Placental epithelial cell (primary cell): ENCODE data around the gene HYAL3. TPM values are rescaled to one million over a fixed set of nuclear protein-coding genes. Genes with fewer than 3 reads are reported as not detected.

Source experiments
- total RNA-seq: library from RNA; depleted of rRNA; stranded (reverse); fragments of >200 nt; gene quantifications from 2 replicates; pipeline ENCODE4 v1.2.3, GENCODE V29; 2012

Gene HYAL3, protein sequence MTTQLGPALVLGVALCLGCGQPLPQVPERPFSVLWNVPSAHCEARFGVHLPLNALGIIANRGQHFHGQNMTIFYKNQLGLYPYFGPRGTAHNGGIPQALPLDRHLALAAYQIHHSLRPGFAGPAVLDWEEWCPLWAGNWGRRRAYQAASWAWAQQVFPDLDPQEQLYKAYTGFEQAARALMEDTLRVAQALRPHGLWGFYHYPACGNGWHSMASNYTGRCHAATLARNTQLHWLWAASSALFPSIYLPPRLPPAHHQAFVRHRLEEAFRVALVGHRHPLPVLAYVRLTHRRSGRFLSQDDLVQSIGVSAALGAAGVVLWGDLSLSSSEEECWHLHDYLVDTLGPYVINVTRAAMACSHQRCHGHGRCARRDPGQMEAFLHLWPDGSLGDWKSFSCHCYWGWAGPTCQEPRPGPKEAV
- total RNA-seq: 5.9 and 12.1 TPM in 2 replicates

DNA sequence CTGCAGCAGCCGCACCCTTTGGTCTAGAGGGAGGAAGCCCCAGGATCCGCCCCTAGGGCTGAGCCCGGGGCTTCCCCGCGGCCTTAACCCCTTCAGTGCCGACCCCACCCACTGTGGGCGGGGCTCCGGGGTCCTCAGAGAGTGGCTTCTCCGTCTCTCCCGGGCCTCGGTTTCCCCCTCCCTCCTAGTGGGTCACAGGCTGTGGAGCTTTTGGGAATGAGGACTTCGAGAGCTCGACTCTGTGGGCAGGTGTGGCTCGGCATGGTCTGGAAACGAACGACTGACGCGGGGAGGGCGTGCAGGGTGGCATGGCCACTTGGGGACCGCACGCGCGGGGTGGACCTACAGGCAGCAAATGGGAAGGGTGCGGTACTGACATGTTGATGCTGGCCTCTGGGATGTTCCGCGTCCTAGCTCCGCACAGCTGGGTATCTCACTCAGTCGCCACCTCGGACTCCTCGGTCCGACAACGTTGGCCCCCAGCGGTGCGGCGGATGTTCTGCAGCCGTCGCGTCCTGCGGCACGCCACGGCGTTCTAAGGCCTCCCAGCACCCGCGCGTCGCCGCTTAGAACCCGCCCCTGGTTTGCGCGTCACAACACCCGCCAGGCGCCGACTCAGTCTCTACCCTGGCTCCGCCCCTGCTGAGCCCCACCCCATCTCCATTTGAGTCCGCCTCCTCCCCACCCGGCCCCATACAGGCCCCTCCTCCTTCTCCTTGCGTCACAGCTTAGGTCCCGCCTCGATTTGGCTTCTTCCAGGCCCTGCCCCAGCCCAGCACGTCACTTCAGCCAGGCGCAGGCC is at the start of gene HYAL3, which contains the start of gene NAA80:
Gene HYAL3, minus strand, starts transcription at position 570 of the 802 bp plus-strand sequence. CDS start 3,803 bp downstream, outside the sequence.
Gene NAA80, minus strand, starts transcription at position 570 of the 802 bp plus-strand sequence. CDS start 1,942 bp downstream, outside the sequence.

DNA sequence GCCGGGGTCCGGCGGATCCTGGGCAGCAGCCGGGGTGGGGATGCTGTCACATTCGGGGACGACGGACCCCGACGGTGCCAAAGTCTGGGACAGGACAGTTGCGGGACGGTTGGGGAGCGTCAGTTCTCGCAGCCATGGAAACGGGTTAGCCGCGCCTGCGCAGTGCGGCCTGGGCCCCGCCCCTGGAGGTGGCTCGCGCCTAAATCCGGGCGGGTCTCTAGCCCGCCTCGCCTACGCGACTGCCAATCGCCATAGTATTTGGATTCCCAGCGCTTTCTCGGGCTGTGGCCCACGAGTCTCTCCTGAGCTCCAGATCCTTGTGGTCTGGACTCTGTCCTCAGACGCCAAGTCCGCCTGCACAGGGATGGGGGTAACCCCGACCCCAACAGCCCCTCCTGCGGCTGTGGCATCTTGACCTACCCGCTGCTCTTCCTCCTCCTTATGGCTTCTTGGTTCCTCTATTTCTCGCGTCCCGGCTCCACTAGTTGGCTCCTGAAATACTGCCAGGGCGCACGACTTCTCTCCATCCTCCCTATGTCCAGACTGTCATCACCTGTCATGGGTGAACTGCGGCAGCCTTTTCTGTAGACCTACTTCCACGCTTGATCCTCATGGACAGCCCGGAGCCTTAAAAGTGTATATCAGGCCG is 46.5 kb upstream of the HYAL3 start, which contains the start of gene ZMYND10:
Gene ZMYND10, minus strand, starts transcription at position 147 of the 649 bp plus-strand sequence. CDS start 153 bp downstream, outside the sequence.

DNA sequence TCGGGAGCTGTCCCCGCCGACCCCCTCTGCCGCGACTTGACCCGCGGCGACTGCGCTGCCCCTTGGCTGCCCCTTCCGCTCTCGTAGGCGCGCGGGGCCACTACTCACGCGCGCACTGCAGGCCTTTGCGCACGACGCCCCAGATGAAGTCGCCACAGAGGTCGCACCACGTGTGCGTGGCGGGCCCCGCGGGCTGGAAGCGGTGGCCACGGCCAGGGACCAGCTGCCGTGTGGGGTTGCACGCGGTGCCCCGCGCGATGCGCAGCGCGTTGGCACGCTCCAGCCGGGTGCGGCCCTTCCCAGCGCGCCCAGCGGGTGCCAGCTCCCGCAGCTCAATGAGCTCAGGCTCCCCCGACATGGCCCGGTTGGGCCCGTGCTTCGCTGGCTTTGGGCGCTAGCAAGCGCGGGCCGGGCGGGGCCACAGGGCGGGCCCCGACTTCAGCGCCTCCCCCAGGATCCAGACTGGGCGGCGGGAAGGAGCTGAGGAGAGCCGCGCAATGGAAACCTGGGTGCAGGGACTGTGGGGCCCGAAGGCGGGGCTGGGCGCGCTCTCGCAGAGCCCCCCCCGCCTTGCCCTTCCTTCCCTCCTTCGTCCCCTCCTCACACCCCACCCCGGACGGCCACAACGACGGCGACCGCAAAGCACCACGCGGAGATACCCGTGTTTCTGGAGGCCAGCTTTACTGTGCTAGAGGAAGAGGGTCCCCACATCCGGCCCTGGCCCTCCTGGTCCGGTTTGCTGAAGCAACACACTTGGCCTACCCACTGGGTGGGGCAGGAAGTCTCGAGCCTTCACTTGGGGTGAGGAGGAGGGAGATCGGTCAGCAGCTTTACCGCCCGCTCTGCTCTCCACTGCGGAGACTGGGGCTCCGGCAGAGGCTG is 41.5 kb upstream of the HYAL3 start, which contains the start of gene RASSF1:
Gene RASSF1, minus strand, starts transcription at position 389 of the 882 bp plus-strand sequence. Its CDS starts 31 bp downstream, at position 358.

DNA sequence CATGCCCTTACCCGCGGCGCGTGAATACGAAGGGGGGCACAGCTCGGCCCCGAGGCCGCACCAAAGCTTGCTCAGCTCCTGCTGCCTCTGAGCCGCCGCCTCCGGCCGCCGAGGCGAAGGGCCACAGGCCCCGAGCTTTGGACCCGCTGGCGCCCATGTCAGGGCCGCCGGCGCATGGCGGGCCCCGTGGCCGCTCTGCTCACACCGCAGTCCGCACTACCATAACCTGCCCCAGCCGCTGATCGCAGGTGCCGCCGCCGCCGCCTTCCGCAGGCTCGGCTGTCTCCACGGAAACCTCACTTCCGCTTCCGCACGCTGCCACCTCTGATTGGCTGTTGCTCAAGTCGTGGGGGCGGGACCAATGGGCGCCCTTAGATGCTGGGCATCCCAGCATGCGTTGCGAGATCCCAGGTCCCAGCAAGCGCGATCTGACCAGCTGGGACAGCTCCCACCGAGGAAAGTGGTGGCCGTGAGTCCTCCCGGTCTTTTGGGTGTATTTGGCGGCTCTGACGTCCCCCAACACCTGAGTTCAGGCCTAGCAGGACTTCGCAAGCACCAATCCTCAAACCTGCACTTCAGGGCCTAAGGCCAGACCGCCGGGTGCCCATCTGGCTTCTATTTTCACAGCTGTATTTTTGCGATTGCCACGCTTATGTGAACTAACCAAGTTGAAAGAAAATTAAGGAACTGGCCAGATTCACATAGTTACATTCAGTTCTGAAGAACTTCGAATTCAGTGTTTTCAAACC is 28.9 kb upstream of the HYAL3 start, which contains the start of gene TUSC2:
Gene TUSC2, minus strand, starts transcription at position 281 of the 749 bp plus-strand sequence. Its CDS starts 124 bp downstream, at position 157.

DNA sequence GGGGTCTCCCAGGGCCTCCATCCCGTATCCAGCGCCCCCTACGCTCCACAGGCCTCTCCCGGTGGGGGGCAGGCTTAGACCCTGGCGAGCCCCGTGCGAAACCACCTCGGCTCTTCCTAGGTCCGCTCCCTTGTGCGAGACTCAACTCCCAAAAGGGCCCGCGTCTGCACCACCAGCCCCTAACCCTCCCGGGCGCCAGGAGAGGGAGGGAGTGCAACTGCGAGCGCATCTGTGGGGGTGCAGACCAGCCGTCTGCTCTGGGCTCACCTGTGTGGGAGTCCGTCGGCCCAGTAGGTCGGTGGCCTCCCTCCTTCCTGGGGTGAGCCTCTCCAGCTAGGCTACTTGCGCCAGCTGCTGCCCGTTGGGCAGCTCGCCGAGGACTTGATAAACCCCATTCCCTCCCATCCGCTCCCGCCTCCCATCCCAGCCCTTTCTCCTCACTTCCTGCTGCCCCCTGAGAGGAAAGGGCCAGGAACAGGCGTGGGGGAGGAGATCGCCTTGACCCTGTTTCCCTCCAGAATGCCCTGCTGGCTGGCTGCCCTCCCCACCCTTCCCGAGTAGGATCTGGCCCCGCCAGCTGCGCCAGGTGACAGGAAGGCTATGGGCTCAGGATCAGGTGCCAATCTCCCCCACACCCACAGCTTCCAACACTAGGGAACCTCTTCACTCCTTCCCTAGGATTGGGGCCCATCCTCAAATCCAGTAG is 23.3 kb upstream of the HYAL3 start, which contains the start of gene HYAL2:
Gene HYAL2, minus strand, starts transcription at position 360 of the 706 bp plus-strand sequence. CDS start 2,256 bp downstream, outside the sequence.

DNA sequence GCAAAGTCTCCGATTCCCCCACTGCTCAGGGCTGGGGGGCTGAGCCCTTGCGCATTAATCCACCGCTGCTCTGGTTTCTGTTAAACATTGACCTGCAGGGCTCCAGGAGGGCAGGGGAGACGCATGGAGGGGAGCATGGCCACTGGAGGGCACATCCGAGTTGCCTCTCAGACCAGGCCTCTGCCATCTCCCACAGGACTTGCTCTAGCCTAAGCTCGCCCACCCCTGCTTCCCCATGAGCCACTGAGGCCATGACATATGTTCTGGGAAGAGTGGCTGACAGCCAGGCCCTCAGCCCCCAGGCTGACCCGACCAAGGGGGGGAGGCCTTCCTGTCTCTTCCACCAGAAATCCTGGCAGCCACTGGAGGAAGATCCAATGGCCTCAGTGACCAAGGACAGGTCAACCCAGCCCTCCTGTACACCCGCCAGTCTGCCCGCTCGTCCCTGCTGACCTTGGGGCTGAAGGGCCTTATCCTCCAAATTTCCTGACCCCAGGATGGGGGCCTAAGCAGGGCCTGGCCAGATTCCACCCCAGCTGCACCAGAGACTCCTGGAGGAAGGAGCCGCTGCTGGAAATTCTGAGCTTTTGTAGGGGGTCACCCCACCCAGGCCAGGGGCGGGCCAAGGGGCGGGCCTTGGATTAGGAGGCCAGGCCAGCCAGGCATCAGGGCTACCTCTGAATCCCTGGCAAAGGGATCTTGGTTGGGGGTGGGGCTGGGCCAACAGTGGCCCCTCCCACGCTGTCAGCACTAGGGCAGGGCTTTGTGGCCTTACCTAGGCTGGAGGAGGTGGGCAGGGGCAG is 4.0 kb upstream of the HYAL3 start, which contains the start of gene HYAL1:
Gene HYAL1, minus strand, starts transcription at position 562 of the 803 bp plus-strand sequence. CDS start 618 bp downstream, outside the sequence.

DNA sequence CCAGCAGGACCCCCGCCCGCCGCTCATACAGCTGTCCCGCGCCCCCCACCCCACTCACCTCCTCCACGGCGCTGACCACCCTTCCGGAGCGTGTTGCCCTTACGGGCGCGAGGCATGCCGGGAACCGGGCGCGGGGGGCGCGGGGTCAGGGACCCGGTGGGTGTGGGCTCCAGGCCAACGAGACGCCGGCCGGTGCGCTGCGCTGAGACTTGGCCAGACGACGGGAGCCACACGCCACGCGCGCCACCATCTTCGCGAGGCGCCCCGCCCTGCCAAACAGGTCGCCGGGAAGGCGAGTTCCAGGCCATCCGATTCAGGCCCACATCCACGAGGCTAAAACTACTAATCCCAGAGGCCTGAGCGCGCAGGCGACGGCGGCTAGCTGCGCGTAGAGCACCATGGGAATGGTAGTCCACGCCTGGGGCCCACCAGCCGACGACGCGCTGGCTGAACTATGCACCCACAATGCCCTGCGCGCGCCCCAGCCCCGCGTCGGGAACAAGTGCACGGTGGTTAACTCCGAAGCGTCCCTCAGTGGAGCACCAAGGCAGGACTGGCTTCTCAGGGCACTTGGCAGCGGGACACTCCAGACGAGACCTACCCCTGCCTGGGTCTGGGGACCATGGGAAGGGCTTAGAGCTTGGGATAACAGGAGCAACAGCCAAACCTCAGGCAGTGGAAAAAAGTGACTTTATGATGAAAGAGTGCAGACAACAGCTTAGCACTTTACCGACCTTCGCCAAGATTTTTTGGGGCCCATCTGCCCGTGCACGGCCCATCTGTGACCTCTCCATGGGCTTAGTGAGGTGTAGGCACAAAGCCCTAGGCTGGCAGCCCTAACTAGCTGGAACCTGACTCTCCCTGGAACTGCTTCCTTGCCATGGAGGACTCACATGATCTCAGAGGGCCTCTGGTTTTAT is 6.8 kb downstream of the HYAL3 start, which contains the start of gene IFRD2:
Gene IFRD2, minus strand, starts transcription at position 271 of the 920 bp plus-strand sequence. Its CDS starts 155 bp downstream, at position 116.

DNA sequence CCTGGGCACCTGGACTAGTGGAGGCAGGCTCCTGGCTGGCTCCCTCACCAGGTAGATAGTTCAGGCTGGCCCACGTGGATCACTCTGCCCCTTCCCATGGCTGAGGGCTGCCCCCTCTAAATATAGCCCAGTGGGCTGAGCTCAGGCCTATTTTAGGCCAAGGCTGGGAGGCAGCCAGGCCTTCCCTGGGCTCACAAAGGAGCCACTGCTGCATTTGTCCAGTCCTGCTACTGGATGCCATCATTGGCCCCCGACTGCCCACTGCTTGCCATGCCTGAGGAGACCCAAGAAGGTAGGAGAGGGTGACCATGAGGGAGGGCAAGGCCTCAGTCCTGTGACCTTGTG is 20.4 kb downstream of the HYAL3 start, which contains the start of gene LSMEM2:
Gene LSMEM2, plus strand, starts transcription at position 208 of the 345 bp plus-strand sequence. Its CDS starts 27 bp downstream, at position 235.

DNA sequence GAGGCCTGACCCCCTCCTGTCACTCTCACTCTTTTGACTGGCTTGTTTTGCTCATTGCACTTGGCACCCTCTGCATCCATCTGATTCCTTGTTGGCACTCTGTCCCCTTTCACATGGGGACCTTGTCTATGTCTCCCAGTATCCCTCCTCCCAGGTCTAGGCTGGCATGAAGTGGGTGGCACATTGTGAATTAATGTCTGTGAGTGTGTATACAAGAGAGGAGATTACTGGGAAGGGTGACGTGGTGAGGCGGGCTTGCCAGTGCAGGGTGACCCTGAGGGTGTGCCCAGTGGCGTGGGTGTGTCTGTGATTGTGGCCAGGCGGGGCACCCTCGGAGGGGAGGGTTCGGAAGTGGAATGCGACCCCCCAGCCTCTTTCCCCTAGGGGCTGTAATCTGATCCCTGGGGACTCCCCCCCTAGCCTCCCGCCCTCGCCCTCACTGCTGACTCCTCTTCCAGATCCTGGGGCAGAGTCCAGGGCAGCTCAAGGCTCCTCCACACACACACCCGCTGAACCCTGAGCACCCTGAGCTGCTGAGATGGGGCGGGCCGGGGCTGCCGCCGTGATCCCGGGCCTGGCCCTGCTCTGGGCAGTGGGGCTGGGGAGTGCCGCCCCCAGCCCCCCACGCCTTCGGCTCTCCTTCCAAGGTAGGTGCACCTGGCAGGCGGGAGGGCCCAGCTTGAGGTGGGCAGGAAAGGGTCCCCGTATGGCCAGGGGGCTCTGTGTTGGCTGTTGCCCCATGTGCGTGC is 30.3 kb downstream of the HYAL3 start, which contains the start of gene SEMA3B:
Gene SEMA3B, plus strand, starts transcription at position 445 of the 749 bp plus-strand sequence. Its CDS starts 94 bp downstream, at position 539.

Other genes starting within 250 kb of the HYAL3 start
- gene RBM5, start 210.5 kb downstream of the HYAL3 start, total RNA-seq: 166 and 212 TPM in 2 replicates
- 10.4 and 13.7 TPM in 2 replicates for gene SEMA3F, start 144.1 kb downstream of the HYAL3 start, total RNA-seq
- not detected in 2 replicates for gene GNAT1, start 107.8 kb downstream of the HYAL3 start, total RNA-seq
- gene SLC38A3, start 94.1 kb downstream of the HYAL3 start, total RNA-seq: not detected in 2 replicates
- 188 and 261 TPM in 2 replicates for gene GNAI2, start 63.2 kb downstream of the HYAL3 start, total RNA-seq
- gene SEMA3B, start 30.3 kb downstream of the HYAL3 start, total RNA-seq: 11.8 and 14.9 TPM in 2 replicates
- not detected in 2 replicates for gene LSMEM2, start 20.3 kb downstream of the HYAL3 start, total RNA-seq
- 40.0 and 71.8 TPM in 2 replicates for gene IFRD2, start 7.0 kb downstream of the HYAL3 start, total RNA-seq
- gene NAA80, start within 50 bp of the HYAL3 start, total RNA-seq: 13.7 and 16.9 TPM in 2 replicates
- gene HYAL1, start 4.2 kb upstream of the HYAL3 start, total RNA-seq: 2.4 and 4.2 TPM in 2 replicates
- gene HYAL2, start 23.3 kb upstream of the HYAL3 start, total RNA-seq: 89.9 and 110 TPM in 2 replicates
- gene TUSC2, start 28.8 kb upstream of the HYAL3 start, total RNA-seq: 16.9 and 29.1 TPM in 2 replicates
- gene RASSF1, start 41.4 kb upstream of the HYAL3 start, total RNA-seq: 13.9 and 22.4 TPM in 2 replicates
- 0.33 and 1.6 TPM in 2 replicates for gene ZMYND10, start 46.3 kb upstream of the HYAL3 start, total RNA-seq
- gene NPRL2, start 51.4 kb upstream of the HYAL3 start, total RNA-seq: 29.1 and 38.5 TPM in 2 replicates
- gene CYB561D2, start 51.5 kb upstream of the HYAL3 start, total RNA-seq: 31.0 and 32.9 TPM in 2 replicates
- gene TMEM115, start 60.1 kb upstream of the HYAL3 start, total RNA-seq: 66.7 and 76.6 TPM in 2 replicates
- 0.39 TPM in 1 of 2 replicates, not detected in the other for gene CACNA2D2, start 204.2 kb upstream of the HYAL3 start, total RNA-seq